Peyer's patch (tissue), 4 donors: ENCODE data around the gene ATG16L2.

Experiments used
- CTCF ChIP-seq, 6 experiments: fragments of 450-650 bp in 4 of 6; fragments of 200-600 bp in 2 of 6; sonication (generic) in 1 of 6; IDR thresholded peaks; one replicate each; pipeline ENCODE4 v1.5.1; 2017 to 2019; ENCODE audit warnings: antibody characterized with exemption in 6 of 6, mild to moderate bottlenecking in 3 of 6, moderate library complexity in 1 of 6
- POLR2A ChIP-seq, 2 donors: fragments of 450-650 bp; IDR thresholded peaks; one replicate each; pipeline ENCODE4 v1.5.1; 2017; ENCODE audit warnings: antibody characterized with exemption in 2 of 2, mild to moderate bottlenecking in 2 of 2, moderate library complexity in 2 of 2

- TF ChIP-seq CTCF (IDR thresholded peaks at IDR 0.05) (no peak), POLR2A (IDR thresholded peaks at IDR 0.05) (no peak)
Measured at GRCh38 chr11:72842126-72842525, 27.9 kb downstream of the ATG16L2 start.
